ENCODE results near the gene KRTAP10-4.

GRCh38 chr21:44590311-44590721 is 16.8 kb downstream of the KRTAP10-4 start:
- no peak for TF ChIP-seq POLR2A (IDR thresholded peaks at IDR 0.05; ENCODE audit: low read depth, low read length)
- no peak for TF ChIP-seq SMC3 (IDR thresholded peaks at IDR 0.05; ENCODE audit: low read depth, low read length)
- TF ChIP-seq CTCF (conservative IDR thresholded peaks at IDR 0.05; ENCODE audit: low read depth, low read length), result no peak
- TF ChIP-seq BHLHE40 (IDR thresholded peaks at IDR 0.05; ENCODE audit: low read depth, low read length), result no peak
- no peak for TF ChIP-seq USF2 (IDR thresholded peaks at IDR 0.05; ENCODE audit: low read depth, low read length)
- TF ChIP-seq CEBPB (IDR thresholded peaks at IDR 0.05; ENCODE audit: low read depth, low read length), result no peak
- TF ChIP-seq RFX5 (IDR thresholded peaks at IDR 0.05; ENCODE audit: low read depth, low read length), result no peak
- no peak for TF ChIP-seq MXI1 (IDR thresholded peaks at IDR 0.05; ENCODE audit: borderline replicate concordance, low read depth, low read length)
- TF ChIP-seq CHD1 (IDR thresholded peaks at IDR 0.05; ENCODE audit: low read depth, low read length), result no peak
- no peak for TF ChIP-seq RAD21 (IDR thresholded peaks at IDR 0.05; ENCODE audit: low read length)
- no peak for TF ChIP-seq MAFK (IDR thresholded peaks at IDR 0.05; ENCODE audit: low read depth, low read length)
- TF ChIP-seq RCOR1 (IDR thresholded peaks at IDR 0.05; ENCODE audit: insufficient replicate concordance, low read length), result no peak
- no peak for TF ChIP-seq NFE2L2 (IDR thresholded peaks at IDR 0.05; ENCODE audit: low read depth, low read length)

All from IMR-90 (cell line).